ENCODE results near the gene EBF3. TPM values are rescaled to one million over a fixed set of nuclear protein-coding genes. Genes with fewer than 3 reads are reported as not detected.
A peak's percentile ranks its signal among the peaks of the same experiment; 100 is the strongest.

Gene EBF3
- total RNA-seq, 8 experiments from 2014 or later = 0.10 to 112 (median 14.8) TPM

DNA sequence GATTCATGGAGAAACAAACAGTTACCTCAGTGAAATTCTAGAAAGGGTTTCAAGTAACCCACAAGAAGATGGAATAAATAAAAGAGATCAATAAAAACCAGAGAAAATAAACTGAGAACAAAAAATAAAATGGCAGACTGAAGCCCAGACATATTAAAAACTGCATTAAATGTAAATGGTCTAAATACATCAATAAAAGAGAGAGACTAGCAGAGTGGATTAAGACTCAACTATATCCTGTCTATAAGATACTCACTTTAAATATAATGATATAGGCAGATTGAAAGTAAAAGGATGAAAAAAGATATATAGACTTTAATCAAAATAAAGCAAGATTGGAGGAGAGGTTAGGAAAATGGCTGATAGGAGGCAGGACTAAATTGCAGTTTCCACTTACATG is 18.8 kb upstream of the EBF3 start:
- no peak for ATAC-seq (replicated peaks in 6 of 8)
- in situ Hi-C loops (cut with MboI; ENCODE audit: low pct_unique_long_range_greater_than_20kb in 2 of 9, low sequenced_read_pairs in 9 of 9, unreplicated experiment in 9 of 9) = loop anchor here in 2 of 9 experiments (25.0 kb wide), 2 partner anchors 1696 to 1721 kb away; no protein-coding TSS in a partner anchor

DNA sequence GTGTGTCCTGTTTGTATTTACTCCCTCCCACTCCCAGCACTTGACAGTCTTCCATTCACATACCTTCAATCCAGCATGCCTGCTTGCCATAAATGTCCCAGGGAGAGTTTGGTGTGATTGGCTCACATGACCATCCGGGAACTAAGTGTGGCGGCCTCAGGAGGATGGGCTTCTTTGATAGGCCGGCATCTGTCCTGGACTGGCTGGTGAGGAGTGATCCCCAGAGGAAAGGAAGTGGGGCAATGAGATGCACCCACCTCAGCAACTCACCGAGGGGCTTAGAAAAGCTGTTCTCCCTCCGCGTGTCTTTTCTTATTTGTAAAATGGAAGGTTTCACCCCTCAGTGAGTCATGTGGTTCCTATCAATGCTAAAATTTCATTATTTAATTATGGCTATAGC is 14.9 kb upstream of the EBF3 start:
- H3K27ac ChIP-seq = no peak overlapping the region
- 67 to 100% (median 85%) methylated on average over 1 to 6 of the region's 6 CpGs; no CpG with 5 or more reads in 4 of the 10 experiments for WGBS, 10 experiments
- in situ Hi-C loops (cut with MboI; ENCODE audit: low pct_unique_long_range_greater_than_20kb in 2 of 9, low sequenced_read_pairs in 9 of 9, unreplicated experiment in 9 of 9) = loop anchor here in 4 of 9 experiments (10.0 to 25.0 kb wide), 4 partner anchors 944 to 1717 kb away; no protein-coding TSS in a partner anchor
- H3K4me3 ChIP-seq = no peak overlapping the region
- no peaks in the 10 kb centered on the region for H3K4me1 ChIP-seq (replicated peaks in 1 of 2)
- no peak for ATAC-seq (replicated peaks in 6 of 8)

More for the DNA sequence above, 18.8 kb upstream of the EBF3 start:
- no peaks in the 10 kb centered on the region for H3K4me1 ChIP-seq (replicated peaks in 1 of 2)
- H3K4me3 ChIP-seq = no peak overlapping the region
- no peak overlapping the region for H3K27ac ChIP-seq

DNA sequence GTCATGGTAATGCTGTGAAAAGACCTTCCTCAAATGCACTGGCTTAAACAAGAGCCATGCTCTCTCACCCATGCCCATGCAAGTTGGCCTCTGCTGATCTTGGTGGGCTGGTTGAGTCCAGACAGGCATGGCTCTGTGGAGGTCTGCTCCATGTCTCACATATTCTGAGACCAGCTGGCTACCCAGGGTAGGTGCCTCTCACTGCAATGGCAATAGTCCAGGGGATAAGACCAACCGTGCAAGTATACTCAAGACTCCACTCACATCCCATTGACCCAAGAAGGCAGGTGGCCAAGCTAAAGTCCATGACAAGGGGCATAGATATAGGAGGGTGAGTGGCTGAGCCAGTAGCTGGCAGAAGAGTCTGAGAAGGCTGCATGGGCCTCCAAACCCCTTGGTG is 14.2 kb upstream of the EBF3 start:
- no peak for ATAC-seq (replicated peaks in 6 of 8)
- H3K4me3 ChIP-seq = no peak overlapping the region
- no peaks in the 10 kb centered on the region for H3K4me1 ChIP-seq (replicated peaks in 1 of 2)
- 83 to 100% (median 100%) methylated on average over 1 of the region's 1 CpG; no CpG with 5 or more reads in 6 of the 10 experiments for WGBS, 10 experiments
- no peak overlapping the region for H3K27ac ChIP-seq
- in situ Hi-C loops (cut with MboI; ENCODE audit: low pct_unique_long_range_greater_than_20kb in 2 of 9, low sequenced_read_pairs in 9 of 9, unreplicated experiment in 9 of 9) = loop anchor here in 4 of 9 experiments (10.0 to 25.0 kb wide), 4 partner anchors 944 to 1716 kb away; no protein-coding TSS in a partner anchor

DNA sequence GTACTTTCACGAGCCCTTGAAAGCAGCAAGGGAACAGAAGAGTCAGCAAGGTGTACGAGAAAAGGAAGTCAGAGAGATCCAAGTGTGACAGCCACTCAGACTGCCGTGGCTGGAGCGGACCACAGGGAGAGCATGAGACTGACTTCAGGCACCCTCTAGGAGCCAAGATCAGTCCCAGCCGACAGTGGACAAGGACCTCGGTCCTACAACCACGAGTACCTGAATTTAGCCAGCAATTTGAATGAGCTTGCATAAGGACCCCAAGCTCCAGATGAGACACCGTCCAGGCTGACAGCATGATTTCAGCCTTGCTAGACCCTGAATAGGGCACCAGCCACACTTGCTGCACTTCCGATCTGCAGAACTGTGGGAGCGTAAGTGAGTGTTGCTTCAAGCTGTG is 13.7 kb upstream of the EBF3 start:
- Histone ChIP-seq H3K27ac (no peak overlapping the region), H3K4me3 (no peak overlapping the region), H3K4me1 (replicated peaks in 1 of 2) (no peaks in the 10 kb centered on the region)
- WGBS, 10 experiments = 51 to 100% (median 78%) methylated on average over 1 to 10 of the region's 10 CpGs; no CpG with 5 or more reads in 2 of the 10 experiments
- ATAC-seq (replicated peaks in 6 of 8) = no peak
- in situ Hi-C loops (cut with MboI; ENCODE audit: low pct_unique_long_range_greater_than_20kb in 2 of 9, low sequenced_read_pairs in 9 of 9, unreplicated experiment in 9 of 9) = loop anchor here in 4 of 9 experiments (10.0 to 25.0 kb wide), 4 partner anchors 943 to 1715 kb away; no protein-coding TSS in a partner anchor

DNA sequence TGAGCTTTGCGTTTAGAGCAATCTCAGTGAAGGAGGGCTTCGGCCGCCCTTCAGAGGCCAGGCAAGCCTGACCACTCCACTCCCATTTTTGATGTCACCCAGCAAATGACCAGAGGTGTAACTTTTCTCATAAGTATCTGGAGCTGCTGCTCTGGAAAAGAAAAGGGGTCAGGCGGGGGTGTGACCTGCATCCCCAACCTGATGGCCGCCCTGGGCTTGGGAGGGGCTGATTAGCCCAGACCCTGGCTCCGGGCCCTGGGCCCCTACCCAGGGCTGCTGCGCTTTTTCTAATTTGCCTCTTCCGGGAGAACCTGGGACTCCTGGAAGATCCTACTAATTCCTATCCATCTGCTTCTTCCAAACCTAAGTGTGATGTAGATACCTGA is 9.6 kb upstream of the EBF3 start:
- H3K4me1 ChIP-seq (replicated peaks in 1 of 2) = peaks cover 16 to 25% of the 10 kb centered on the region in 2 donors
- H3K4me3 ChIP-seq = no peak overlapping the region
- no peak overlapping the region for H3K27ac ChIP-seq
- 76 to 95% (median 83%) methylated on average over 1 to 7 of the region's 8 CpGs; no CpG with 5 or more reads in 4 of the 10 experiments for WGBS, 10 experiments
- ATAC-seq (replicated peaks in 6 of 8) = no peak
- in situ Hi-C loops (cut with MboI; ENCODE audit: low pct_unique_long_range_greater_than_20kb in 2 of 9, low sequenced_read_pairs in 9 of 9, unreplicated experiment in 9 of 9) = loop anchor here in 8 of 9 experiments (5.0 to 25.0 kb wide), 6 partner anchors 111 to 1711 kb away; no protein-coding TSS in a partner anchor

DNA sequence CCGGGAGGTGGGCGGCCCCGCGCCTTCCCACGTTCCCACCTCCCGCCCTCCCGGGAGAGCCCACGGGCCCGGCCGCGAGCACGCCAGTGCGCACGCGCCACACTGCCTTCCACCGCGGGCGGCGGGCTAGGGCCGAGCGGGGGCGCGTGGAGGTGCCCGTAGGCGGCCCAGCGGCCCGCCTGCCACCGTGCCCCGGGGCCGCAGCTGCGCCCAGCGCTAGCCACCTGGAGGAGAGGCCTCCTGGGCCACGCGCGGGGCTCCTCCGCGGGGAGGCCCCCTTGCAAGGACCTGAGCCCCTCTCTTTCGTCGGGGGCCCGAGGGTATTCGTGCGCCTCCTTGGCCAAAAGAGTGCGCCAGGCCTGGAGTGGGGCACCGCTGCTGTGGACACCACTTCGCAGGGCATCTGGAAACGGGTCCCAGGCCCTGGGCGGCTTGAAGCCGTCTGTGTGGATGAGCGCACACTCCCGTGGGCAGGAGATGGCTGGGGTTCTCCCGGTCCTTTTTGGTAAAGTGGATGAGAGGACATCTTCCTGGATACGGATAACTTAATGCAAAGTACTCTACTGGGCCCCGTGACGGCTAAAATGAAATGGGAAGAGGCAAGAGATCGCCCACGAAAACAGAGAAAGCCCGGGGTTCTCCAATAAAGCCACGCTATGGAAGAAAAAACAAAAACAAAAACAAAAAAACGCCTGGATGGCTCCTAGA is 9.0 kb upstream of the EBF3 start:
- peaks cover 21 to 27% of the 10 kb centered on the region in 2 donors for H3K4me1 ChIP-seq (replicated peaks in 1 of 2)
- WGBS, 10 experiments = 43 to 100% (median 77%) methylated on average over 3 to 13 of the region's 59 CpGs; no CpG with 5 or more reads in 1 of the 10 experiments
- H3K4me3 ChIP-seq = peak overlapping the region in 4 of 5 donors; percentile 16 to 48 (median 32)
- H3K27ac ChIP-seq = no peak overlapping the region
- in situ Hi-C loops (cut with MboI; ENCODE audit: low pct_unique_long_range_greater_than_20kb in 2 of 9, low sequenced_read_pairs in 9 of 9, unreplicated experiment in 9 of 9) = loop anchor here in 8 of 9 experiments (5.0 to 25.0 kb wide), 6 partner anchors 111 to 1711 kb away; no protein-coding TSS in a partner anchor
- no peak for ATAC-seq (replicated peaks in 6 of 8)

DNA sequence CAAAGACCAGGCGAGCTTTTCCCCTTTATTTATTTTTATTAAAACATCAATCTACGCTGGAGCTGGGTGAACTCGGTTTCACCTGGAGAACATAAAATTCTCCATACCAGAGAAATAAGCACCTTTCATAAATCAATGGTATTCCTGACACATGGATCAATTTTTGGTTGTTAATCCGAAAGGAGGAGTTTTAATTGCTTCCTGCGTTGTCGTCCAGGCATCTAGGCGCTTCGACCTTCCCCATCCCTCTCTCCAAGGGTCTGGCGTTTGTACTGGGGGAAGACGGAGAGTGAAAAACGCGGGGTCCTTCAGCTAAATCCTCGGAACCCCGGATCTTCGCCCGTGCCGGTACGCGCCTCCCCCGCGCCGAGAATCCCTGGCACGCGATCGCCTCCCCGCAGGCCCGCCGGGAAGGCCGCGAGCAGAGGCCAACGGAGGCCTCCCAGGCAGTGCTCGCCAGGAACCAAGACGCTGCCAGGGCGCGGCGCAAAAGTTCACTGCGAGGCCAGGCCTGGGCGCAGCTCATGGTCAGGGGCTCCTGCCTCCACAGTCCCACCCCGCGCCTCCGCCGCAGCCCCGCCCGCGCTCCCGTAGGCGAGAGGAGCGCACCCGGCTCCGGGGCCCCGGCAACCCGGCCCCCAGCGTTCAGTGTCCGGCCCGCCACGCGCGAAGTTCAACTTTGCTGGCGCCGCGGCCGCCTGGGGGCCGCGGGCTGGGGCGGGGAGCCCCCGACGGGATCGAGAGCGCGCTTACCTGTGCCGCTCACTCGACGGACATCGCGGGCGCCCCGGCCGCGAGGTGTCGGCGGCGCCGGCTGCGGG is 8.3 kb upstream of the EBF3 start:
- ATAC-seq (replicated peaks in 6 of 8) = peak in 5 of 8 experiments; percentile 8 to 41 (median 29)
- Histone ChIP-seq H3K27ac (no peak overlapping the region), H3K4me3 (peak overlapping the region; percentile 13 to 48 (median 21)), H3K4me1 (replicated peaks in 1 of 2) (peaks cover 22 to 33% of the 10 kb centered on the region in 2 donors)
- in situ Hi-C loops (cut with MboI; ENCODE audit: low pct_unique_long_range_greater_than_20kb in 2 of 9, low sequenced_read_pairs in 9 of 9, unreplicated experiment in 9 of 9) = loop anchor here in 8 of 9 experiments (5.0 to 25.0 kb wide), 6 partner anchors 110 to 1710 kb away; no protein-coding TSS in a partner anchor
- WGBS, 10 experiments = 0 to 30% (median 3%) methylated on average over 2 to 20 of the region's 84 CpGs; no CpG with 5 or more reads in 1 of the 10 experiments

DNA sequence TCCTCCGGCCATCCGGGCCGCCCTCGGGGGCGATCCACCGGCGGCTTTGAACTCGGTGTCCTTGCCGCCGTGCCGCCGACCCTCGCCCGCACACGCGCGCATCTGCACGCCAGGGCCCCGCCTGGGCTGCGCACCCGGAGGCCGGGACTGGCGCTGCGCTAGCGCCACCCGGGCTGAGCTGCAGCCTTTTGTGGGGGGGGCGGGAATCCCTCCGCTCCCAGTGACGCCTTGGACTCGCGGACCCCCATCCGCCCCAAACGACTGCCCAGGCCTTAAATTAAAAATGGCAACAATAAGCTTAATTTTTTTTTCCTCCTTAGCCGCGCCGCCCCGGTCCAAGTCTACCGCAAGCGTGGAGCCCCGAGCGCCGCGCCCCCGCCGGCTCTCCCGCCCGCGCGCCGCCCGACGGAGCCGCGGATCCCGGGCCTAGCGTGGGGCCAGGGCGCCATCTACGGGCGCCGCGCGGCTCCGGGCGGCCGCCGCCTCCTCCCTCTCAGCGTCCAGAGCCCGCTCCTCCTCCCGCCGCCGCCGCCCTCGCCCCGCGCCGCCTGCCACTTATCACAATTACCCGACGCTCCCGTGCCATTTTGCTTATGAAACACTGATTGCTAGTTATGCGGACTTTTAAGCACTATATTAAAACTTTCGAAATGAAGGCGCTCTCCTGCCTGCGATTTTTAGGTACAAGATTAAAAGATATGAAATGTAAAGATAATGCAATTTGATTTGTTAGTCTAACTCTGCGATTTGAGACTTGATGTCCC is 7.5 kb upstream of the EBF3 start:
- H3K4me3 ChIP-seq = peak overlapping the region; percentile 34 to 48 (median 44)
- H3K4me1 ChIP-seq (replicated peaks in 1 of 2) = peaks cover 30 to 40% of the 10 kb centered on the region in 2 donors
- peak overlapping the region in 1 of 2 donors; percentile 12 for H3K27ac ChIP-seq
- in situ Hi-C loops (cut with MboI; ENCODE audit: low pct_unique_long_range_greater_than_20kb in 2 of 9, low sequenced_read_pairs in 9 of 9, unreplicated experiment in 9 of 9) = loop anchor here in 8 of 9 experiments (5.0 to 25.0 kb wide), 6 partner anchors 109 to 1709 kb away; no protein-coding TSS in a partner anchor
- 0 to 50% (median 4%) methylated on average over 1 to 12 of the region's 84 CpGs; no CpG with 5 or more reads in 2 of the 10 experiments for WGBS, 10 experiments
- peak; percentile 81 to 92 (median 88) for ATAC-seq (replicated peaks in 6 of 8)

DNA sequence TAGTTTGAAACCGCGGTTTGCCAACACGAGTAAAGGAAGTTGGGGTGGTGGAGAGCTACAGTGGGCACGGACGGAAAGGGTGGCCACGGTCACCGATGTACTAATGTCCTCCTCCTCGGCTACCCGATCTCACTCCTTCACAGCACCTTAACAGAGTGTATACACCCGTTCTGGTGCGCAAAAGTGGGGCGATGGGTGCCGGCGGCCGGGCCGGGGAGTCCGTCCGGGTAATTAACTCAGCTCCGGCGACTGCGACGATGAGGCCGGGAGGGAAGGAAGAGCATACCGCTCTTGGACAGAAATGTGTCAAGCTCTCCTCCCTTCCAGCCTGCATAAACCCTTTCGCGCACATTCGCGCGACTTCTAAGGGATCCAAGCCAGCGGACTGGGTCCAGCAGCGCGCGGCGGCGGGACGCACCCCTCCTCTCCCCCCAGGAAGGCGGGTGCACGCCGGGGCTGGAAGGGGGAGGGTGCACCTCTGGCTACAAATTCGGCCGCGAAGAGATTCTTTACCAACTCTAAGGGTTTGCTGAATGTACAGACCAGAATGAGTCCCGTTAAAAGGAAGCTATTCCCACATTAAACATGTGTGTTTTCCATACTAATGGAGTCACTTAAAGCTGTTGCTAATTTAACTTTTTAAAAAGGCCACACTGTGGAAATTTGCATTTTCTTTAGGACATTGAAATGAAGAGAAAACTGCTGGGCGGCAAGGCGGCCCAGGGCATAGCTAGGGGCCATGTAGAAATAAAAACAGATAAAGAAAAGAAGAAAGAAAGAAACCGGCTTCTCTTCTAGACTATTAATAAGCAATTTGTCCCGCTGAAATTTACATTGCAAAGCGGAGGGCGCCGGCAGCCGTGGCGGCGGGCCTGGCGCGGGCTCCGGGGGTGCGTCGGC is 6.6 kb upstream of the EBF3 start:
- peak in 2 of 8 experiments; percentile 6 for ATAC-seq (replicated peaks in 6 of 8)
- peaks cover 31 to 48% of the 10 kb centered on the region in 2 donors for H3K4me1 ChIP-seq (replicated peaks in 1 of 2)

DNA sequence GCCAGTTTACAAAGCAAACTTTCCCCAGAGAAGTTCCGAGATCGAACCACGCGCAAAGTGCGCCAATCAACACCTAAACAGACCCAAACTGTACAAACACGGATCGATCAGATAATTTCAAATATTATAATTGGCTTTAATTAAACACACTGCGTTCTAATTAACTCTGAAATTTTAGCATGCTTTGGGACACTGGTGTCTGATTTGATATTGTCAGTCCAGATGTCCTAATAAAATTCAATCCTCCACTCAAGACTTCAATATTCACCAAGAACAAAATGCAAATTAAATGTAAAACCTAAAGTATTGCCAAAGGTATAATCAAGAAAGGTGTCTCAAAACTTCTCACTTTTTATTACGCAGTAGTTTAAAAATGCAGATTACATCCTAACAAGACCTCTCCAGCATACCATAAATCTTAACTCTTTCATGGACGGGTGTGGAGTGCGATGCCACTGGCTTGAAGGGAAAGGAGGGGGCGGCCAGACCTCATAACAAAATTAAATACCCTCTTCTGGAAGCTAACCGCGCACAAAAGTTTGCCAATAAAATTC is 5.9 kb upstream of the EBF3 start:
- WGBS, 10 experiments = 0 to 20% (median 7%) methylated on average over 1 to 14 of the region's 14 CpGs
- peaks cover 31 to 49% of the 10 kb centered on the region in 2 donors for H3K4me1 ChIP-seq (replicated peaks in 1 of 2)
- ATAC-seq (replicated peaks in 6 of 8) = no peak
- in situ Hi-C loops (cut with MboI; ENCODE audit: low pct_unique_long_range_greater_than_20kb in 2 of 9, low sequenced_read_pairs in 9 of 9, unreplicated experiment in 9 of 9) = loop anchor here in 8 of 9 experiments (5.0 to 25.0 kb wide), 6 partner anchors 108 to 1708 kb away; no protein-coding TSS in a partner anchor
- H3K27ac ChIP-seq = no peak overlapping the region
- H3K4me3 ChIP-seq = peak overlapping the region in 1 of 5 donors; percentile 48

More for the DNA sequence above, 6.6 kb upstream of the EBF3 start:
- in situ Hi-C loops (cut with MboI; ENCODE audit: low pct_unique_long_range_greater_than_20kb in 2 of 9, low sequenced_read_pairs in 9 of 9, unreplicated experiment in 9 of 9) = loop anchor here in 8 of 9 experiments (5.0 to 25.0 kb wide), 6 partner anchors 108 to 1708 kb away; no protein-coding TSS in a partner anchor
- H3K4me3 ChIP-seq = peak overlapping the region; percentile 34 to 48 (median 44)
- 0 to 6% (median 0%) methylated on average over 2 to 29 of the region's 58 CpGs for WGBS, 10 experiments
- H3K27ac ChIP-seq = peak overlapping the region in 1 of 2 donors; percentile 12

Measured in motor neuron (in vitro differentiated cells).